Duodenal mucosa (tissue), 2 donors: Measurements from ENCODE around the gene RASSF8.

Experiments used
- H3K27ac ChIP-seq: one replicate; pipeline ENCODE4 v1.7.0; 2013; ENCODE audit warnings: low read depth, low read length
- H3K27me3 ChIP-seq, 2 donors: one replicate each; pipeline ENCODE4 v1.7.0; 2013; ENCODE audit warnings: low read length in 2 of 2, control low read depth in 1 of 2; ENCODE audit not compliant: insufficient read depth in 2 of 2, control insufficient read depth in 1 of 2
- H3K36me3 ChIP-seq, 2 donors: one replicate each; pipeline ENCODE4 v1.7.0; 2013; ENCODE audit warnings: low read length in 2 of 2, control low read depth in 1 of 2; ENCODE audit not compliant: insufficient read depth in 2 of 2, control insufficient read depth in 1 of 2
- H3K4me1 ChIP-seq, 2 donors: one replicate each; pipeline ENCODE4 v1.7.0; 2013; ENCODE audit warnings: low read length in 2 of 2, control low read depth in 1 of 2; ENCODE audit not compliant: insufficient read depth in 2 of 2, control insufficient read depth in 1 of 2
- H3K4me3 ChIP-seq, 2 donors: one replicate each; pipeline ENCODE4 v1.7.0; 2013; ENCODE audit warnings: low read length in 2 of 2, low read depth in 1 of 2
- H3K9ac ChIP-seq, 2 donors: one replicate each; pipeline ENCODE4 v1.7.0; 2013; ENCODE audit warnings: low read length in 2 of 2, low read depth in 1 of 2
- H3K9me3 ChIP-seq, 2 donors: one replicate each; pipeline ENCODE4 v1.7.0; 2013; ENCODE audit warnings: low read length in 2 of 2, control low read depth in 1 of 2; ENCODE audit not compliant: control insufficient read depth in 1 of 2

RASSF8 gene

GRCh38 chr12:25960961-25961360, 2.5 kb downstream of the RASSF8 start:
- no peak overlapping the region for H3K27ac ChIP-seq
- H3K36me3 ChIP-seq = no peaks in the 10 kb centered on the region
- H3K9me3 ChIP-seq = no peaks in the 10 kb centered on the region
- H3K4me3 ChIP-seq = no peak overlapping the region
- H3K27me3 ChIP-seq = peaks cover 9 to 36% of the 10 kb centered on the region in 2 donors
- H3K9ac ChIP-seq = no peak overlapping the region
- peaks cover 7 to 8% of the 10 kb centered on the region in 2 donors for H3K4me1 ChIP-seq

GRCh38 chr12:25962932-25963525, 4.5 kb downstream of the RASSF8 start:
- Histone ChIP-seq H3K27ac (no peak overlapping the region), H3K36me3 (no peaks in the 10 kb centered on the region), H3K4me1 (peaks cover 7 to 8% of the 10 kb centered on the region in 2 donors), H3K9ac (no peak overlapping the region), H3K9me3 (no peaks in the 10 kb centered on the region), H3K27me3 (peaks cover 9 to 32% of the 10 kb centered on the region in 2 donors), H3K4me3 (no peak overlapping the region)

GRCh38 chr12:25965682-25966081, 7.2 kb downstream of the RASSF8 start:
- no peaks in the 10 kb centered on the region for H3K9me3 ChIP-seq
- H3K36me3 ChIP-seq = no peaks in the 10 kb centered on the region
- no peak overlapping the region for H3K4me3 ChIP-seq
- peaks cover 4 to 16% of the 10 kb centered on the region in 2 donors for H3K27me3 ChIP-seq
- no peaks in the 10 kb centered on the region for H3K4me1 ChIP-seq
- H3K9ac ChIP-seq = no peak overlapping the region
- H3K27ac ChIP-seq = no peak overlapping the region

- H3K9ac ChIP-seq = no peak overlapping the region
- H3K4me3 ChIP-seq = no peak overlapping the region
- H3K4me1 ChIP-seq = no peaks in the 10 kb centered on the region
- H3K27me3 ChIP-seq = no peaks in the 10 kb centered on the region
- no peaks in the 10 kb centered on the region for H3K9me3 ChIP-seq
- H3K36me3 ChIP-seq = no peaks in the 10 kb centered on the region
- no peak overlapping the region for H3K27ac ChIP-seq
Measured at GRCh38 chr12:25970082-25970481, 11.6 kb downstream of the RASSF8 start.

- no peak overlapping the region for H3K27ac ChIP-seq
- no peaks in the 10 kb centered on the region for H3K36me3 ChIP-seq
- no peaks in the 10 kb centered on the region for H3K4me1 ChIP-seq
- H3K4me3 ChIP-seq = no peak overlapping the region
- H3K9ac ChIP-seq = no peak overlapping the region
- no peaks in the 10 kb centered on the region for H3K27me3 ChIP-seq
- no peaks in the 10 kb centered on the region for H3K9me3 ChIP-seq
Measured at GRCh38 chr12:25970916-25971653, 12.6 kb downstream of the RASSF8 start.

- Histone ChIP-seq H3K9me3 (no peaks in the 10 kb centered on the region), H3K9ac (no peak overlapping the region), H3K4me1 (no peaks in the 10 kb centered on the region), H3K27me3 (no peaks in the 10 kb centered on the region), H3K27ac (peak overlapping the region; percentile 58), H3K4me3 (no peak overlapping the region), H3K36me3 (no peaks in the 10 kb centered on the region)
Measured at GRCh38 chr12:25971654-25972041, 13.2 kb downstream of the RASSF8 start.

GRCh38 chr12:25972783-25973182, 14.3 kb downstream of the RASSF8 start:
- Histone ChIP-seq H3K4me1 (no peaks in the 10 kb centered on the region), H3K27ac (no peak overlapping the region), H3K9me3 (no peaks in the 10 kb centered on the region), H3K27me3 (no peaks in the 10 kb centered on the region), H3K4me3 (no peak overlapping the region), H3K9ac (no peak overlapping the region), H3K36me3 (no peaks in the 10 kb centered on the region)

GRCh38 chr12:25975179-25975578, 16.7 kb downstream of the RASSF8 start:
- Histone ChIP-seq H3K27ac (no peak overlapping the region), H3K36me3 (no peaks in the 10 kb centered on the region), H3K4me1 (no peaks in the 10 kb centered on the region), H3K4me3 (no peak overlapping the region), H3K9me3 (no peaks in the 10 kb centered on the region), H3K9ac (no peak overlapping the region), H3K27me3 (peaks cover 0 to 3% of the 10 kb centered on the region in 2 donors)

- Histone ChIP-seq H3K9ac (no peak overlapping the region), H3K9me3 (no peaks in the 10 kb centered on the region), H3K27me3 (peaks cover 0 to 3% of the 10 kb centered on the region in 2 donors), H3K4me3 (no peak overlapping the region), H3K4me1 (no peaks in the 10 kb centered on the region), H3K27ac (no peak overlapping the region), H3K36me3 (no peaks in the 10 kb centered on the region)
Measured at GRCh38 chr12:25975682-25976081, 17.2 kb downstream of the RASSF8 start.

GRCh38 chr12:25976289-25976688, 17.8 kb downstream of the RASSF8 start:
- Histone ChIP-seq H3K9ac (no peak overlapping the region), H3K4me3 (no peak overlapping the region), H3K4me1 (no peaks in the 10 kb centered on the region), H3K36me3 (no peaks in the 10 kb centered on the region), H3K27me3 (peaks cover 0 to 3% of the 10 kb centered on the region in 2 donors), H3K9me3 (no peaks in the 10 kb centered on the region), H3K27ac (no peak overlapping the region)
